HEK293T (cell line): ENCODE data around the gene BAIAP2.
A peak's percentile ranks its signal among the peaks of the same experiment; 100 is the strongest.

Experiments used
- CTCF ChIA-PET: fragments of 350-600 bp; formaldehyde crosslinking; extraction: SDS; loops from one replicate; lab custom pipeline; 2021; ENCODE audit warnings: antibody characterized with exemption, inconsistent platforms; lab: Yijun Ruan, JAX
- POLR2A ChIA-PET: fragments of 350-600 bp; formaldehyde crosslinking; extraction: SDS; loops from one replicate; lab custom pipeline; 2020; ENCODE audit warnings: antibody characterized with exemption, inconsistent platforms; lab: Yijun Ruan, JAX
- DNase-seq: peaks from one replicate; pipeline ENCODE4 v3.0.0; 2012; ENCODE audit warnings: mixed read lengths; ENCODE audit errors: extremely low spot score
- ARNT ChIP-seq: fragments of 450-650 bp; IDR thresholded peaks from 2 replicates; pipeline ENCODE4 v1.6.1; 2017; ENCODE audit warnings: mild to moderate bottlenecking
- BHLHE40 ChIP-seq: fragments of 450-650 bp; IDR thresholded peaks from 2 replicates; pipeline ENCODE4 v1.6.1; 2016; ENCODE audit warnings: mild to moderate bottlenecking, moderate library complexity, borderline replicate concordance
- CTBP1 ChIP-seq: fragments of 450-650 bp; IDR thresholded peaks from 2 replicates; pipeline ENCODE4 v1.6.1; 2016; ENCODE audit warnings: borderline replicate concordance
- ELF4 ChIP-seq: fragments of 450-650 bp; IDR thresholded peaks from 2 replicates; pipeline ENCODE4 v1.6.1; 2017; ENCODE audit warnings: antibody characterized with exemption
- FOXA1 ChIP-seq: fragments of 450-650 bp; IDR thresholded peaks from 2 replicates; pipeline ENCODE4 v1.6.1; 2016; ENCODE audit warnings: mild to moderate bottlenecking
- FOXK2 ChIP-seq: fragments of 450-650 bp; IDR thresholded peaks from 2 replicates; pipeline ENCODE4 v1.6.1; 2016; ENCODE audit warnings: mild to moderate bottlenecking
- FOXM1 ChIP-seq: fragments of 450-650 bp; IDR thresholded peaks from 2 replicates; pipeline ENCODE4 v1.6.1; 2017; ENCODE audit warnings: mild to moderate bottlenecking, borderline replicate concordance
- HDGF ChIP-seq: fragments of 450-650 bp; IDR thresholded peaks from 2 replicates; pipeline ENCODE4 v1.6.1; 2017; ENCODE audit warnings: antibody characterized with exemption, borderline replicate concordance
- L3MBTL2 ChIP-seq: fragments of 450-650 bp; conservative IDR thresholded peaks from 2 replicates; pipeline ENCODE4 v1.6.1; 2016; ENCODE audit warnings: mild to moderate bottlenecking
- LEF1 ChIP-seq: fragments of 450-650 bp; IDR thresholded peaks from 2 replicates; pipeline ENCODE4 v1.6.1; 2017; ENCODE audit warnings: mild to moderate bottlenecking, borderline replicate concordance
- NFRKB ChIP-seq: fragments of 450-650 bp; IDR thresholded peaks from 2 replicates; pipeline ENCODE4 v1.6.1; 2016; ENCODE audit warnings: mild to moderate bottlenecking, moderate library complexity
- SP1 ChIP-seq: fragments of 450-650 bp; IDR thresholded peaks from 2 replicates; pipeline ENCODE4 v1.6.1; 2017
- SUZ12 ChIP-seq: fragments of 450-650 bp; IDR thresholded peaks from 2 replicates; pipeline ENCODE4 v1.6.1; 2016; ENCODE audit warnings: mild to moderate bottlenecking
- TARDBP ChIP-seq: fragments of 450-650 bp; IDR thresholded peaks from 2 replicates; pipeline ENCODE4 v1.6.1; 2016
- ZNF384 ChIP-seq: fragments of 450-650 bp; IDR thresholded peaks from 2 replicates; pipeline ENCODE4 v1.6.1; 2016
- TF ChIP-seq, protein P1 (sequence below): fragments of 450-650 bp; IDR thresholded peaks from 2 replicates; pipeline ENCODE4 v1.6.1; 2016

The BAIAP2 gene

DNA sequence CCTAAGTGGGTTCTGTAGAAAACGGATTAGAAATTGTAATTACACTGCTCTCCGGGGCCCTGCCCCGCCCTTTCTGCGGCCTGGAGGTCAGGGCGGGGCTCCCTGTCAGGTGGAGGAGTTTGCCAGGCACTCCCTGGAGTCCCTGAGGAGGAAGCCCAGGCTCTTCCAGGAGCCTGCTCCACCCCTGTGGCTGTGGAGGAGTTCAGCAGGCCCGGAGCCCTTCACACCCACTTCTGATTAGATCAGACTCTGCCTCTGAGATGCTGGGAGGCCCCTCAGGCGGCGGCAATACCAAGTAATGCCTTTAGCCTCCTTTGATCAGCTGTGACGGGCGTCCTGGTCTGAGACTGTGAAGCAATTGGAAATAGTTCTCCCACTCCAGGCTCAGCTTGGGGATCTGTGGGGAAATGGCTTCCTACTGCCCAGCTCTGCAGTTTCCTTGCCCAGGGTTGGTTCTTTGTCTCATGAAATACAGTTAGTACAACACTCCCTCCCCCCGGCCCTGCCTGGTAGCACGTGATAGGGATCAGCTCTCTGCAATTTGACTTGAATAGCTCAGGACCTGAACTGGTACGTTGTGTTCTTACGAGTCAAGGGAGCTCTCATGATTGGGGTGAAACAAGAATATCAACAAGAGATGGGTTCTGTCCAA lies 22.3 kb downstream of the BAIAP2 start:
- POLR2A ChIA-PET: no interaction called here
- no peak for TF ChIP-seq SUZ12
- TF ChIP-seq HDGF: no peak
- no peak for TF ChIP-seq LEF1
- TF ChIP-seq FOXM1: no peak
- TF ChIP-seq, protein P1, sequence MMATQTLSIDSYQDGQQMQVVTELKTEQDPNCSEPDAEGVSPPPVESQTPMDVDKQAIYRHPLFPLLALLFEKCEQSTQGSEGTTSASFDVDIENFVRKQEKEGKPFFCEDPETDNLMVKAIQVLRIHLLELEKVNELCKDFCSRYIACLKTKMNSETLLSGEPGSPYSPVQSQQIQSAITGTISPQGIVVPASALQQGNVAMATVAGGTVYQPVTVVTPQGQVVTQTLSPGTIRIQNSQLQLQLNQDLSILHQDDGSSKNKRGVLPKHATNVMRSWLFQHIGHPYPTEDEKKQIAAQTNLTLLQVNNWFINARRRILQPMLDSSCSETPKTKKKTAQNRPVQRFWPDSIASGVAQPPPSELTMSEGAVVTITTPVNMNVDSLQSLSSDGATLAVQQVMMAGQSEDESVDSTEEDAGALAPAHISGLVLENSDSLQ: no peak
- TF ChIP-seq CTBP1: no peak
- no peak for TF ChIP-seq FOXA1
- no peak for TF ChIP-seq FOXK2
- TF ChIP-seq L3MBTL2: no peak
- peak; percentile 67 for DNase-seq
- CTCF ChIA-PET: interaction anchor here (0.9 to 1.3 kb wide), 4 partner anchors 16 to 40 kb away, joined by 3 to 8 read pairs (median 5); no protein-coding TSS in a partner anchor

DNA sequence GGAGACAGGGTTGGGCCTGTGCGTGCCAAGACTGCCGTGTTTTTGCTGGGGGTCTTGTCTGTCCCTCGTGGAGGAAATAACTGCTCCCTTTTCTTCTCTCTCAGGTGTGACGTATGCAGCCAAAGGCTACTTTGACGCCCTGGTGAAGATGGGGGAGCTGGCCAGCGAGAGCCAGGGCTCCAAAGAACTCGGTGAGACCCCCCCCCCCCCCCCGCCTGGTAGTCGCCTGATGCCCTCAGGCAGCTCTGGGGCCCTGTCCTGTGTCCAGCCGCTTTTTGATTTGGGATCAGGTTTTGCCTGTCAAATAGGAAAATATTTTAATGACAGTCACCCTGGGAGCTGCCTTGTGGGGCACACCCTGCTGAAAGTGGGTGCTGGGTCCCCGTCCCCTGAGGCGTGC lies 22.8 kb downstream of the BAIAP2 start:
- CTCF ChIA-PET: interaction anchor here (0.9 to 1.3 kb wide), 4 partner anchors 17 to 39 kb away, joined by 3 to 8 read pairs (median 5); no protein-coding TSS in a partner anchor
- POLR2A ChIA-PET: no interaction called here
- no peak for DNase-seq
- TF ChIP-seq ZNF384 (no peak), NFRKB (no peak), FOXK2 (no peak), ARNT (no peak), CTBP1 (no peak), TARDBP (no peak), L3MBTL2 (no peak), SUZ12 (no peak), LEF1 (no peak), FOXM1 (no peak), ELF4 (no peak), BHLHE40 (no peak), HDGF (no peak), SP1 (no peak), FOXA1 (no peak)
- TF ChIP-seq, protein P1: no peak

DNA sequence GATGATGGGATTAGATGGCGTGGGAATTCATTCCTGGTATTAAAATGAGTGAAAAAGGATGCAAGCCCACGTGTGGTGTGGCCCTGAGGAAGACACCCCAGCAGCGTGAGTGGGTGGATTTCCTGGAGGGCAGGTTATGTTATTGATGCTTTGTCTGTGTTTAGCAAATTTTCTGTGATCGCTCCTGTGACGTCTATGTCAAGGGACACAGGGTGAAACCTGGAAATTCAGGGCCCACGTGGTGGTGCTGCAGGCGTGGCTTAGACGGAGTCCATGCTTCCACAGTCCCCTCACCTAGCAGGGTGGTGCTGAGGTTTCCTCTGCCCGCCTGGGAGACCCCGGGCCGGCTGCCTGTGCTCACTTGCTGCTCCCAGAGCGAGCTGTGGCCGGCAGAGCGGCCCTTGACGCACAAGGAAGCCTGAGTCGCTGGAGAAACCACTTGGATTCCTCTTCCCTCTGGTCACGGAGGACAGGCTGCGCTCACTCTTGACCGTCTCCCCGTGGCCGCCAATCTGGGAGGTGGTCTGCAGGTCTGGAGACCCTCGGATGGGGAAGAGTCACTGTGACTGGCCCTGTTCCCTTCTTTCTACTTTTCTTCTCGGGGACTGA lies 23.4 kb downstream of the BAIAP2 start:
- CTCF ChIA-PET: interaction anchor here (0.9 to 1.3 kb wide), 3 partner anchors 18 to 39 kb away, joined by 3 to 8 read pairs (median 7); no protein-coding TSS in a partner anchor
- POLR2A ChIA-PET: no interaction called here
- no peak for TF ChIP-seq TARDBP
- no peak for DNase-seq

DNA sequence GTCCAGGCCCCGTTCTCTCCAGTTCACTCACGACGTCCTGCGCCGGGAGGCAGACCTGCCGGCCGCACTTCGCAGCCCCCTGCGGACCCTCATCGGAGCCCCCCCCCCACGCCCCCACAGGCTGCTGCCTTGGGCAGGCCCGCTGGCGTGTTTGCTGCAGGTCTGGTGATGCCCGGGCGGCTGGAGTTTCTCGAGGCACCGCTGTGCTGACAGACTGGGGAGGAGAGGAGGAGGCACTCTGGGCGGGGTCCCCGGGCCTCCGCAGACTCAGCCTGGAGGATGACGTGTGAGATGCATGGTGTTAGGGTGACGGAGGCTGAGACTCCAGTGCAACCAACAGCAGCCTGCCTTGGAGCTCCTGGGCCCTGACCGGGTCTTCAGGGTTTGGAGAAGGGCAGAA lies 24.1 kb downstream of the BAIAP2 start:
- DNase-seq: no peak
- TF ChIP-seq ELF4 (no peak), HDGF (no peak), CTBP1 (no peak), FOXA1 (no peak), TARDBP (no peak), SP1 (no peak), ZNF384 (no peak), BHLHE40 (no peak), NFRKB (no peak), FOXM1 (no peak), L3MBTL2 (no peak), LEF1 (no peak), ARNT (no peak), FOXK2 (no peak), SUZ12 (no peak)
- TF ChIP-seq, protein P1: no peak
- POLR2A ChIA-PET: interaction anchor here (0.6 kb wide), 1 partner anchor 11 kb away, joined by 3 read pairs; no protein-coding TSS in a partner anchor
- CTCF ChIA-PET: no interaction called here

DNA sequence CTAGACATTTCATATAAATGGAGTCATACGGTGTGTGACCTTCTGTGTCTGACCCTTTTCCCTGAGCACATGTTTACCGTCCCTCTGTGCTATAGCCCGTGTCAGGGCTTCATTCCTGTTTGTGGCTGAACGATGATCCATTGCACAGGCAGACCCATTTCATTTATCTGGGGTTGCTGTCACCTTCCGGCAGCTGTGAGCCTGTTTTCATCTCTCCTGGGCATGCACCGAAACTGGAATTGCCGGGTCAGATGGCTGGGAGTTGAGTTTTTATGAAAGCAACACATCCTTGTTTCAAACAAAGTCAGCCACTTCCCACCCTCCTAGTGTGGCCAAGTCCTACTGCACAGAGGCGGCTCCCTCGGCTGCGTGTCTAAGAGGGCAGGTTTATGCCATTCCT lies 25.5 kb downstream of the BAIAP2 start:
- CTCF ChIA-PET: no interaction called here

More for the DNA sequence above, 25.5 kb downstream of the BAIAP2 start:
- no peak for DNase-seq
- POLR2A ChIA-PET: no interaction called here
- TF ChIP-seq SP1 (no peak), CTBP1 (no peak), L3MBTL2 (no peak), NFRKB (no peak), BHLHE40 (no peak), FOXK2 (no peak), TARDBP (no peak), ARNT (no peak), LEF1 (no peak), ZNF384 (no peak), FOXA1 (no peak)
- TF ChIP-seq, protein P1: no peak
